GM12878 (cell line): ENCODE measurements around the gene FGF1. TPM values are rescaled to one million over a fixed set of nuclear protein-coding genes. Genes with fewer than 3 reads are reported as not detected.

ENCODE experiments used
- ATAC-seq: fragments of 200-7000 bp; cut with Tn5 transposase; 3 replicates; pipeline ENCODE4 v1.9.1; 2020; ENCODE audit warnings: mild to moderate bottlenecking, moderate library complexity
- BruUV-seq: library from RNA; stranded (reverse); fragments of 400-500 nt; replicated peaks from 2 replicates; lab custom pipeline; 2021; lab: Mats Ljungman, UMichigan
- CTCF ChIA-PET: fragments of 300-600 bp; sonication (Branson Sonifier 250); formaldehyde crosslinking; extraction: SDS; loops from one replicate; lab custom pipeline; 2021; ENCODE audit warnings: inconsistent platforms; lab: Yijun Ruan, JAX
- POLR2A ChIA-PET: fragments of 350-600 bp; formaldehyde crosslinking; extraction: SDS; loops from one replicate; lab custom pipeline; 2021; ENCODE audit warnings: inconsistent platforms; lab: Charles Lee
- RAD21 ChIA-PET: fragments of 300-600 bp; sonication (Branson Sonifier 250); formaldehyde crosslinking; loops from one replicate; lab custom pipeline; 2023; ENCODE audit warnings: antibody characterized with exemption; ENCODE audit not compliant: unreplicated experiment; lab: Charles Lee
- SMC1A ChIA-PET: fragments of 300-600 bp; sonication (Branson Sonifier 250); formaldehyde crosslinking; loops from one replicate; lab custom pipeline; 2023; ENCODE audit not compliant: unreplicated experiment, uncharacterized antibody; lab: Charles Lee
- DNase-seq: peaks from one replicate; pipeline ENCODE4 v3.0.0-alpha.2; 2011; ENCODE audit warnings: low read depth, low spot score
- FAIRE-seq: peaks from 3 replicates; lab custom pipeline; 2011; peaks lifted over from hg19 to GRCh38; lab: Jason Lieb, UNC
- H2AFZ ChIP-seq: 2 replicates; pipeline ENCODE4 v1.6.0; 2011; ENCODE audit warnings: low read depth, low read length, control low read depth; ENCODE audit not compliant: control insufficient read depth
- H3K27ac ChIP-seq: 2 replicates; pipeline ENCODE4 v1.5.1; 2011; ENCODE audit warnings: control low read depth; ENCODE audit not compliant: control insufficient read depth, insufficient read depth
- H3K27me3 ChIP-seq, 2 experiments: replicated peaks in 1 of 2; 2 replicates each; pipeline versions ENCODE4 v1.6.0 to v1.6.1; 2011; ENCODE audit warnings: low read length in 1 of 2; ENCODE audit not compliant: control insufficient read depth in 2 of 2, insufficient read depth in 2 of 2
- H3K36me3 ChIP-seq, 2 experiments: 2 replicates each; pipeline ENCODE4 v1.5.1; 2011; ENCODE audit warnings: low read length in 1 of 2; ENCODE audit not compliant: control insufficient read depth in 2 of 2, insufficient read depth in 2 of 2
- H3K4me1 ChIP-seq: 2 replicates; pipeline ENCODE4 v1.6.1; 2011; ENCODE audit warnings: mild to moderate bottlenecking, low read length, moderate library complexity, mixed read lengths; ENCODE audit not compliant: control insufficient read depth, insufficient read depth
- H3K4me2 ChIP-seq: 2 replicates; pipeline ENCODE4 v1.6.0; 2011; ENCODE audit warnings: control low read depth; ENCODE audit not compliant: control insufficient read depth, insufficient read depth
- H3K4me3 ChIP-seq: fragments of 200-600 bp; sonication (generic); 2 replicates; pipeline ENCODE4 v1.5.1; 2016
- H3K79me2 ChIP-seq: 2 replicates; pipeline ENCODE4 v1.6.0; 2011; ENCODE audit warnings: low read length; ENCODE audit not compliant: control insufficient read depth, insufficient read depth
- H3K9ac ChIP-seq: 2 replicates; pipeline ENCODE4 v1.8.0; 2011; ENCODE audit warnings: low read length, control low read depth, mixed read lengths; ENCODE audit not compliant: control insufficient read depth, insufficient read depth
- H3K9me3 ChIP-seq: replicated peaks from 3 replicates; pipeline ENCODE4 v1.5.1; 2011; ENCODE audit warnings: mild to moderate bottlenecking, low read length; ENCODE audit not compliant: control insufficient read depth, insufficient read depth
- H4K20me1 ChIP-seq: 2 replicates; pipeline ENCODE4 v1.6.0; 2011; ENCODE audit not compliant: control insufficient read depth, insufficient read depth
- ATF7 ChIP-seq: fragments of 450-650 bp; IDR thresholded peaks from 2 replicates; pipeline ENCODE4 v1.6.1; 2016; ENCODE audit warnings: low read depth, mild to moderate bottlenecking
- EED ChIP-seq: sonication (generic); IDR thresholded peaks from 2 replicates; pipeline ENCODE4 v1.6.1; 2016; ENCODE audit warnings: antibody characterized with exemption, low read depth
- EP300 ChIP-seq, 2 experiments: fragments of 150-350 bp in 1 of 2; IDR thresholded peaks; 2 replicates each; pipeline ENCODE4 v1.6.1; 2011 to 2012; ENCODE audit warnings: low read depth in 2 of 2, low read length in 2 of 2, borderline replicate concordance in 1 of 2, improper control_type of control experiment in 1 of 2, inconsistent platforms in 1 of 2; ENCODE audit not compliant: control insufficient read depth in 1 of 2
- ETV6 ChIP-seq, 2 experiments: fragments of 450-650 bp in 1 of 2; IDR thresholded peaks in 1 of 2; conservative IDR thresholded peaks in 1 of 2; 2 replicates each; pipeline ENCODE4 v1.6.1; 2014; ENCODE audit warnings: antibody characterized with exemption in 1 of 2, borderline replicate concordance in 1 of 2, low read depth in 1 of 2, mild to moderate bottlenecking in 1 of 2, moderate library complexity in 1 of 2
- FOXM1 ChIP-seq: IDR thresholded peaks from 2 replicates; pipeline ENCODE4 v1.6.1; 2012; ENCODE audit warnings: low read depth, mild to moderate bottlenecking, inconsistent platforms, low read length, moderate library complexity
- IRF3 ChIP-seq: fragments of 450-650 bp; IDR thresholded peaks from 2 replicates; pipeline ENCODE4 v1.6.1; 2014; ENCODE audit warnings: mild to moderate bottlenecking
- KAT2A ChIP-seq: conservative IDR thresholded peaks from 2 replicates; pipeline ENCODE4 v1.6.1; 2011; ENCODE audit warnings: low read depth, low read length; ENCODE audit not compliant: control insufficient read depth
- MEF2A ChIP-seq: IDR thresholded peaks from 2 replicates; pipeline ENCODE4 v1.6.1; 2011; ENCODE audit warnings: low read depth, mild to moderate bottlenecking, low read length, moderate library complexity; ENCODE audit not compliant: insufficient read depth
- SIX5 ChIP-seq: IDR thresholded peaks from 2 replicates; pipeline ENCODE4 v1.6.1; 2011; ENCODE audit warnings: mild to moderate bottlenecking, low read depth, low read length, moderate library complexity; ENCODE audit not compliant: severe bottlenecking
- SPI1 ChIP-seq: IDR thresholded peaks from 2 replicates; pipeline ENCODE4 v1.6.1; 2011; ENCODE audit warnings: low read depth, mild to moderate bottlenecking, low read length, moderate library complexity, borderline replicate concordance; ENCODE audit not compliant: insufficient read depth
- SREBF2 ChIP-seq: IDR thresholded peaks from 2 replicates; pipeline ENCODE4 v1.6.1; 2012; ENCODE audit warnings: mild to moderate bottlenecking, low read length
- SRF ChIP-seq, 2 experiments: IDR thresholded peaks; 2 replicates each; pipeline ENCODE4 v1.6.1; 2011; ENCODE audit warnings: low read depth in 2 of 2, low read length in 2 of 2, mild to moderate bottlenecking in 1 of 2, moderate library complexity in 1 of 2
- ZSCAN29 ChIP-seq: fragments of 450-650 bp; IDR thresholded peaks from 2 replicates; pipeline ENCODE4 v1.6.1; 2017; ENCODE audit warnings: mild to moderate bottlenecking, moderate library complexity
- WGBS: methylation state at CpG from one replicate; pipeline ENCODE4 v1.1.6; 2016; ENCODE audit warnings: low lambda C conversion rate; ENCODE audit not compliant: insufficient replicate concordance, insufficient coverage; ENCODE audit errors: missing lambda C conversion rate; 5-methylcytosine and 5-hydroxymethylcytosine counted together
- in situ Hi-C: fragments of 300-500 bp; cut with MboI; formaldehyde crosslinking; loops from 9 replicates; pipeline ENCODE4 v1.14.3; 2018; ENCODE audit warnings: mixed read lengths
- intact Hi-C: fragments of 100-400 bp; cut with micrococcal nuclease; formaldehyde crosslinking; loops from one replicate; pipeline ENCODE4 v1.14.2; 2022; ENCODE audit not compliant: unreplicated experiment
- polyA plus RNA-seq, 11 experiments: library from polyadenylated mRNA; depleted of rRNA in 4 of 11; unstranded in 6 of 11; stranded (reverse) in 5 of 11; fragments of >200 nt; fragmentation: Nextera tagmentation in 4 of 11; fragmentation: Illumina TruSeq in 1 of 11; extraction: Ambion mirVana in 4 of 11; extraction: Trizol in 1 of 11; gene quantifications; 1 replicate in 1 of 11; 2 replicates in 10 of 11; pipeline versions ENCODE4 v1.2.1 to v1.2.3, GENCODE V29; 2011 to 2016; ENCODE audit warnings: inconsistent platforms in 2 of 11, missing spikeins in 2 of 11, low read depth in 1 of 11
- total RNA-seq, 4 experiments: library from RNA; depleted of rRNA in 3 of 4; stranded (reverse); fragments of >200 nt in 3 of 4; fragmentation: Illumina TruSeq in 1 of 4; extraction: Trizol in 1 of 4; gene quantifications; 2 replicates each; pipeline versions ENCODE4 v1.2.1 to v1.2.3, GENCODE V29; 2013 to 2021
- TF ChIP-seq, protein P1 (sequence below), 3 experiments: IDR thresholded peaks in 2 of 3; conservative IDR thresholded peaks in 1 of 3; 2 replicates each; pipeline ENCODE4 v1.5.1; 2011; ENCODE audit warnings: low read depth in 3 of 3, low read length in 3 of 3, mild to moderate bottlenecking in 3 of 3, control low read depth in 2 of 3, moderate library complexity in 2 of 3, inconsistent platforms in 1 of 3, mixed read lengths in 1 of 3; ENCODE audit not compliant: control insufficient read depth in 2 of 3, insufficient read depth in 1 of 3; ENCODE audit errors: extremely low read depth in 1 of 3
- TF ChIP-seq, protein P2 (sequence below): IDR thresholded peaks from 2 replicates; pipeline ENCODE4 v1.6.1; 2011; ENCODE audit warnings: low read depth, low read length, improper control_type of control experiment, borderline replicate concordance

The FGF1 gene
- total and polyA plus RNA-seq, 10 of the 15 experiments (the other 5 are each of a cell fraction or from before 2014, with no cell fraction given): not detected

DNA sequence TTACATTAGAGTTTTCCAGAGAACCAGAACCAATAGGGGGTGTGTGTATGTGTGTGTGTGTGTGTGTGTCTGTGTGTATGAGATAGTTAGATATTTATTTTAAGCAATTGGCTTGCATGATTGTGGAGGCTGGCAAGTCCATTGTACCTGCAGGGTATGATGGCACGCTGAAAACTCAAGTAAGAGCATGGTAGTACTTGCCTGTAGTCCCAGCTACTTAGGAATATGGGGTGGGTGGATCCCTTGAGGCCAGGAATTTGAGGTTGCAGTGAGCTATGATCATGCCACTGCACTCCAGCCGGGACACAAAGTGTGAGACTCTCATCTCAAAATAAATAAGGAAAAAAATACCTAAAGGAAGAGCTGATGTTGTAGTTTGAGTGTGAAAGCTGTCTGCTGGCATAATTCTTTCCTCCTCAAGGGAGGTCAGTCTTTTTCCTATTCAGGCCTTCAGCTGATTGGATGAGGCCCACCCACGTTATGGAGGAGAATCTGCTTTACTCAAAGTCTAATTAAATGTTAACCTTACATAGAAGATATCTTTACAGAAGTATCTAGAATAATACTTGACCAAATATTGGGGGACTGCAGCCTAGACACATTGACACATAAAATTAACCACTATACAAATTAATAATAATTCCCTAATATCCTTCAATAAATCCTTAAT is 107.6 kb downstream of the FGF1 start:
- no peaks in the 10 kb centered on the region for H3K27me3 ChIP-seq
- no peak overlapping the region for H3K27ac ChIP-seq
- H3K9me3 ChIP-seq: no peaks in the 10 kb centered on the region
- H4K20me1 ChIP-seq: no peaks in the 10 kb centered on the region
- H3K36me3 ChIP-seq: no peaks in the 10 kb centered on the region
- POLR2A ChIA-PET: no interaction called here
- H3K79me2 ChIP-seq: no peaks in the 10 kb centered on the region
- H3K4me3 ChIP-seq: no peak overlapping the region
- H3K4me2 ChIP-seq: no peak overlapping the region
- 9% methylated on average over 3 of the region's 3 CpGs for WGBS
- SMC1A ChIA-PET: no interaction called here
- CTCF ChIA-PET: interaction anchor here (1.6 kb wide), 1 partner anchor 9 kb away, joined by 5 read pairs; no protein-coding TSS in a partner anchor
- no peaks in the 10 kb centered on the region for H3K4me1 ChIP-seq
- intact Hi-C loops: no loop called here
- no peak overlapping the region for H2AFZ ChIP-seq
- RAD21 ChIA-PET: no interaction called here
- no peak overlapping the region for H3K9ac ChIP-seq
- no peak for DNase-seq
- in situ Hi-C loops: no loop called here
- ATAC-seq: no peak
- TF ChIP-seq, protein P1, sequence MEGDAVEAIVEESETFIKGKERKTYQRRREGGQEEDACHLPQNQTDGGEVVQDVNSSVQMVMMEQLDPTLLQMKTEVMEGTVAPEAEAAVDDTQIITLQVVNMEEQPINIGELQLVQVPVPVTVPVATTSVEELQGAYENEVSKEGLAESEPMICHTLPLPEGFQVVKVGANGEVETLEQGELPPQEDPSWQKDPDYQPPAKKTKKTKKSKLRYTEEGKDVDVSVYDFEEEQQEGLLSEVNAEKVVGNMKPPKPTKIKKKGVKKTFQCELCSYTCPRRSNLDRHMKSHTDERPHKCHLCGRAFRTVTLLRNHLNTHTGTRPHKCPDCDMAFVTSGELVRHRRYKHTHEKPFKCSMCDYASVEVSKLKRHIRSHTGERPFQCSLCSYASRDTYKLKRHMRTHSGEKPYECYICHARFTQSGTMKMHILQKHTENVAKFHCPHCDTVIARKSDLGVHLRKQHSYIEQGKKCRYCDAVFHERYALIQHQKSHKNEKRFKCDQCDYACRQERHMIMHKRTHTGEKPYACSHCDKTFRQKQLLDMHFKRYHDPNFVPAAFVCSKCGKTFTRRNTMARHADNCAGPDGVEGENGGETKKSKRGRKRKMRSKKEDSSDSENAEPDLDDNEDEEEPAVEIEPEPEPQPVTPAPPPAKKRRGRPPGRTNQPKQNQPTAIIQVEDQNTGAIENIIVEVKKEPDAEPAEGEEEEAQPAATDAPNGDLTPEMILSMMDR (IDR thresholded peaks at IDR 0.05 in 2 of 3, conservative IDR thresholded peaks at IDR 0.05 in 1 of 3; ENCODE audit: control insufficient read depth in 2 of 3, extremely low read depth in 1 of 3, insufficient read depth in 1 of 3, low read depth in 3 of 3, low read length in 3 of 3): no peak
- TF ChIP-seq FOXM1 (no peak), SPI1 (no peak), IRF3 (no peak), SREBF2 (no peak), SIX5 (no peak), EP300 (IDR thresholded peaks at IDR 0.05; ENCODE audit: borderline replicate concordance in 1 of 2, control insufficient read depth in 1 of 2, low read depth in 2 of 2, low read length in 2 of 2) (no peak), ETV6 (conservative IDR thresholded peaks at IDR 0.05 in 1 of 2, IDR thresholded peaks at IDR 0.05 in 1 of 2; ENCODE audit: borderline replicate concordance in 1 of 2, low read depth in 1 of 2) (no peak), SRF (IDR thresholded peaks at IDR 0.05; ENCODE audit: low read depth in 2 of 2, low read length in 2 of 2) (no peak), MEF2A (no peak), EED (no peak), ZSCAN29 (no peak), KAT2A (no peak), ATF7 (no peak)
- TF ChIP-seq, protein P2, sequence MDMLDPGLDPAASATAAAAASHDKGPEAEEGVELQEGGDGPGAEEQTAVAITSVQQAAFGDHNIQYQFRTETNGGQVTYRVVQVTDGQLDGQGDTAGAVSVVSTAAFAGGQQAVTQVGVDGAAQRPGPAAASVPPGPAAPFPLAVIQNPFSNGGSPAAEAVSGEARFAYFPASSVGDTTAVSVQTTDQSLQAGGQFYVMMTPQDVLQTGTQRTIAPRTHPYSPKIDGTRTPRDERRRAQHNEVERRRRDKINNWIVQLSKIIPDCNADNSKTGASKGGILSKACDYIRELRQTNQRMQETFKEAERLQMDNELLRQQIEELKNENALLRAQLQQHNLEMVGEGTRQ: no peak
- TF ChIP-seq, all 136 proteins: peak for 0
- no peak for FAIRE-seq
- no TSS peak for BruUV-seq
